Neural cell (in vitro differentiated cells): ENCODE data around the gene BICDL1. TPM values are rescaled to one million over a fixed set of nuclear protein-coding genes. Genes with fewer than 3 reads are reported as not detected.

Experiments used
- H2AFZ ChIP-seq: fragments of 200-600, 300-800 bp; sonication (generic), shearing (Covaris generic); 2 replicates; pipeline ENCODE4 v1.6.0; 2014; ENCODE audit warnings: low read depth, mild to moderate bottlenecking, antibody characterized with exemption, low read length, moderate library complexity
- H3F3A ChIP-seq: fragments of 200-600 bp; shearing (Covaris generic); 2 replicates; pipeline ENCODE4 v1.6.1; 2016; ENCODE audit warnings: mild to moderate bottlenecking, moderate library complexity, mixed read lengths, antibody characterized with exemption, low read length; ENCODE audit not compliant: insufficient read depth, poor library complexity, severe bottlenecking
- H3K27ac ChIP-seq: fragments of 200-600, 300-800 bp; sonication (generic), shearing (Covaris generic); 2 replicates; pipeline ENCODE4 v1.5.1; 2014; ENCODE audit warnings: mild to moderate bottlenecking, low read length, moderate library complexity
- H3K27me3 ChIP-seq: fragments of 300-800, 200-600 bp; sonication (generic), shearing (Covaris generic); 2 replicates; pipeline ENCODE4 v1.6.0; 2014; ENCODE audit warnings: mild to moderate bottlenecking, low read depth, low read length, moderate library complexity; ENCODE audit not compliant: insufficient read depth
- H3K36me3 ChIP-seq: fragments of 300-800, 200-600 bp; sonication (generic), shearing (Covaris generic); 2 replicates; pipeline ENCODE4 v1.5.1; 2014; ENCODE audit warnings: mild to moderate bottlenecking, antibody characterized with exemption, low read length, moderate library complexity; ENCODE audit not compliant: insufficient read depth
- H3K4me2 ChIP-seq: fragments of 300-800, 200-600 bp; sonication (generic), shearing (Covaris generic); 2 replicates; pipeline ENCODE4 v1.6.0; 2014; ENCODE audit warnings: mild to moderate bottlenecking, low read length
- H3K4me3 ChIP-seq: fragments of 300-800, 200-600 bp; sonication (generic), shearing (Covaris generic); 2 replicates; pipeline ENCODE4 v1.5.1; 2014; ENCODE audit warnings: mild to moderate bottlenecking, low read length, moderate library complexity
- H3K79me2 ChIP-seq: fragments of 200-600 bp; shearing (Covaris generic); replicated peaks from 2 replicates; pipeline ENCODE4 v1.6.0; 2014; ENCODE audit warnings: mild to moderate bottlenecking, low read length, moderate library complexity; ENCODE audit not compliant: insufficient read depth
- H3K9ac ChIP-seq: fragments of 300-800, 200-600 bp; sonication (generic), shearing (Covaris generic); 2 replicates; pipeline ENCODE4 v1.6.1; 2016; ENCODE audit warnings: mild to moderate bottlenecking, low read length, mixed read lengths
- H3K9me2 ChIP-seq: fragments of 200-600 bp; shearing (Covaris generic); 2 replicates; pipeline ENCODE4 v1.6.1; 2016; ENCODE audit warnings: mild to moderate bottlenecking, low read length, mixed read lengths; ENCODE audit not compliant: insufficient read depth
- H3K9me3 ChIP-seq: fragments of 200-600, 300-800 bp; sonication (generic), shearing (Covaris generic); 2 replicates; pipeline ENCODE4 v1.6.1; 2016; ENCODE audit warnings: mild to moderate bottlenecking, mixed run types, low read length, moderate library complexity, mixed read lengths
- H4K20me1 ChIP-seq: fragments of 200-600 bp; shearing (Covaris generic); 2 replicates; pipeline ENCODE4 v1.6.1; 2016; ENCODE audit warnings: mild to moderate bottlenecking, mixed run types; ENCODE audit not compliant: insufficient read depth
- EP300 ChIP-seq: fragments of 450-650 bp; conservative IDR thresholded peaks from 2 replicates; pipeline ENCODE4 v1.6.1; 2014; ENCODE audit warnings: antibody characterized with exemption, mild to moderate bottlenecking, moderate library complexity; ENCODE audit not compliant: poor library complexity, severe bottlenecking
- EZH2 ChIP-seq: fragments of 200-600, 300-800 bp; shearing (Covaris generic), sonication (generic); IDR thresholded peaks from 2 replicates; pipeline ENCODE4 v1.6.1; 2014; ENCODE audit warnings: antibody characterized with exemption, low read length, borderline replicate concordance, mild to moderate bottlenecking; ENCODE audit not compliant: insufficient read depth, poor library complexity, severe bottlenecking
- MXI1 ChIP-seq: fragments of 450-650 bp; conservative IDR thresholded peaks from 2 replicates; pipeline ENCODE4 v1.6.1; 2014; ENCODE audit warnings: antibody characterized with exemption, mild to moderate bottlenecking; ENCODE audit not compliant: poor library complexity, severe bottlenecking
- POLR2AphosphoS5 ChIP-seq: IDR thresholded peaks from 2 replicates; pipeline ENCODE4 v1.6.1; 2012
- RAD21 ChIP-seq: fragments of 450-650 bp; conservative IDR thresholded peaks from 2 replicates; pipeline ENCODE4 v1.6.1; 2014; ENCODE audit warnings: antibody characterized with exemption, mild to moderate bottlenecking, moderate library complexity
- REST ChIP-seq: IDR thresholded peaks from 2 replicates; pipeline ENCODE4 v1.6.1; 2012; ENCODE audit warnings: borderline replicate concordance
- SMC3 ChIP-seq: fragments of 450-650 bp; conservative IDR thresholded peaks from 2 replicates; pipeline ENCODE4 v1.6.1; 2014; ENCODE audit warnings: antibody characterized with exemption, mild to moderate bottlenecking, moderate library complexity; ENCODE audit not compliant: poor library complexity
- TAF1 ChIP-seq: IDR thresholded peaks from 2 replicates; pipeline ENCODE4 v1.6.1; 2012; ENCODE audit warnings: low read depth
- polyA plus RNA-seq: library from polyadenylated mRNA; depleted of rRNA; stranded (reverse); fragments of >200 nt; gene quantifications from 2 replicates; pipeline ENCODE4 v1.2.3, GENCODE V29; 2014
- TF ChIP-seq, protein P1 (sequence below): fragments of 450-650 bp; IDR thresholded peaks from 2 replicates; pipeline ENCODE4 v1.5.1; 2014; ENCODE audit warnings: antibody characterized with exemption, mild to moderate bottlenecking, moderate library complexity; ENCODE audit not compliant: poor library complexity, severe bottlenecking

The BICDL1 gene
- polyA plus RNA-seq, 1 donor from 2014 or later: 136 TPM

DNA sequence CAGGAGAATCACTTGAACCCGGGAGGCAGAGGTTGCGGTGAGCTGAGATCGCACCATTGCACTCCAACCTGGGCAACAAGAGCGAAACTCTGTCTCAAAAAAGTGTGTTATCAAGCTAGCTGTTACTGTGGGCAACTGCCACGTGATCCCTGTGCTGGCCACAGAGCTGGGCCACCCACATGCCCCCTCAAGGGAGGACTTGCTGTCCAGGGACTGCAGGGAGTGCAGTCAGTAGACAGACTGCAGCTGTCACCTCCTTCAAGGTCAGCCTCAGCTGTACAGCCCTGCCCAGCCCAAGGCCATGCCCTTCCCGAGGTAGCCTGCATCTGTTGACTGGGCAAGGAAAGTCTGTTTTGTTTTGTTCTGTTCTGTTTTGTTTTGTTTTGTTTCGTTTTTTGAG, 46.6 kb upstream of the BICDL1 start:
- H3K4me2 ChIP-seq: no peak overlapping the region

DNA sequence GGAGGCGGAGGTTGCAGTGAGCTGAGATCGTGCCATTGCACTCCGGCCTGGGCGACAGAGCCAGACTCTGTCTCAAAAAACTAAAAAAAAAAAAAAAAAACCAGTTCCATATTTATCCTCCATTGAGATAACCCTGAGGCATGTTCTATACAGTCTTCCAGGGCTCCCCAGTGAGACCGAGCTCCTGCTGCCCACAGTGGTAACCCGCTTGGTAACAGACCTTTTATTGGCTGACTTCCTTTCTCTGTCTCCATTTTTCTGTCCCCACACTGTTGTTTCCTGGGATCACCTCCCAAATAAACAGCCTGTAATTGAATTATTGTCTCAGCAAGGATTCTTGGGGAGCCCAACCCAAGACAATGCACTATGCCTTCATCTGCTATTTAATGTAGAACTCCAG, 42.8 kb upstream of the BICDL1 start:
- H4K20me1 ChIP-seq: no peaks in the 10 kb centered on the region
- no peaks in the 10 kb centered on the region for H3K9me2 ChIP-seq
- no peaks in the 10 kb centered on the region for H3K79me2 ChIP-seq
- H2AFZ ChIP-seq: no peak overlapping the region
- H3K36me3 ChIP-seq: no peaks in the 10 kb centered on the region
- no peak overlapping the region for H3K9ac ChIP-seq
- no peak for TF ChIP-seq SMC3
- no peak for TF ChIP-seq EZH2
- TF ChIP-seq TAF1: no peak
- TF ChIP-seq MXI1: no peak
- no peak for TF ChIP-seq POLR2AphosphoS5
- TF ChIP-seq RAD21: no peak
- TF ChIP-seq EP300: no peak
- TF ChIP-seq REST: no peak
- TF ChIP-seq, protein P1, sequence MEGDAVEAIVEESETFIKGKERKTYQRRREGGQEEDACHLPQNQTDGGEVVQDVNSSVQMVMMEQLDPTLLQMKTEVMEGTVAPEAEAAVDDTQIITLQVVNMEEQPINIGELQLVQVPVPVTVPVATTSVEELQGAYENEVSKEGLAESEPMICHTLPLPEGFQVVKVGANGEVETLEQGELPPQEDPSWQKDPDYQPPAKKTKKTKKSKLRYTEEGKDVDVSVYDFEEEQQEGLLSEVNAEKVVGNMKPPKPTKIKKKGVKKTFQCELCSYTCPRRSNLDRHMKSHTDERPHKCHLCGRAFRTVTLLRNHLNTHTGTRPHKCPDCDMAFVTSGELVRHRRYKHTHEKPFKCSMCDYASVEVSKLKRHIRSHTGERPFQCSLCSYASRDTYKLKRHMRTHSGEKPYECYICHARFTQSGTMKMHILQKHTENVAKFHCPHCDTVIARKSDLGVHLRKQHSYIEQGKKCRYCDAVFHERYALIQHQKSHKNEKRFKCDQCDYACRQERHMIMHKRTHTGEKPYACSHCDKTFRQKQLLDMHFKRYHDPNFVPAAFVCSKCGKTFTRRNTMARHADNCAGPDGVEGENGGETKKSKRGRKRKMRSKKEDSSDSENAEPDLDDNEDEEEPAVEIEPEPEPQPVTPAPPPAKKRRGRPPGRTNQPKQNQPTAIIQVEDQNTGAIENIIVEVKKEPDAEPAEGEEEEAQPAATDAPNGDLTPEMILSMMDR: no peak
- no peak overlapping the region for H3K27ac ChIP-seq
- H3K4me2 ChIP-seq: no peak overlapping the region
- H3F3A ChIP-seq: no peaks in the 10 kb centered on the region
- no peaks in the 10 kb centered on the region for H3K27me3 ChIP-seq
- H3K4me3 ChIP-seq: no peak overlapping the region
- H3K9me3 ChIP-seq: no peaks in the 10 kb centered on the region

More for the DNA sequence above, 46.6 kb upstream of the BICDL1 start:
- no peak for TF ChIP-seq EP300
- no peak for TF ChIP-seq EZH2
- no peak for TF ChIP-seq POLR2AphosphoS5
- no peak for TF ChIP-seq SMC3
- Histone ChIP-seq H2AFZ (no peak overlapping the region), H3K27me3 (no peaks in the 10 kb centered on the region), H3K9ac (no peak overlapping the region), H3K36me3 (no peaks in the 10 kb centered on the region), H3K4me3 (no peak overlapping the region), H3K9me3 (no peaks in the 10 kb centered on the region), H3K79me2 (no peaks in the 10 kb centered on the region), H4K20me1 (no peaks in the 10 kb centered on the region), H3K9me2 (no peaks in the 10 kb centered on the region), H3K27ac (no peak overlapping the region), H3F3A (no peaks in the 10 kb centered on the region)
